Measurements from ENCODE around the gene RCOR3. TPM values are rescaled to one million over a fixed set of nuclear protein-coding genes. Genes with fewer than 3 reads are reported as not detected.

RCOR3 gene
- total RNA-seq, 4 donors from 2014 or later, result 40.4 to 57.1 (median 55.4) TPM

DNA sequence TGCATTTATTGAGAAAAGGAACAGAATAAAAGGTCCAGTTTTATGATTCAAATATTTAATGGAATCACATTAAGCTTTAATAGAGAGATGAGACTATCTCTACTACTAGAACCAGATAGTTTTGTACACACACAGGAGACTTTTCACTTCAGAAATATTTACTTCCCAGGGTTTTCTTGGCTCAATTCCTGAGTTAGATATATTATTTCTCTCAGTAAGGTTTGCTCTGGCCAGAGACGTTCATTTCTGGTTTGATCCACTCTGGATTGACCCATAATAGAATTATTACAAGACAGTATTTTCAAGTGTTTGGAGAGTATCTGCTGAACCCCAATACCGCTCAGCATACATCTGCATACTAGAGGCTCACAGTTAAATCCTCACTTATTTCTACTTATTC lies 1.3 kb upstream of the RCOR3 start:
- Histone ChIP-seq H3K27me3 (no peaks in the 10 kb centered on the region), H3K4me1 (peaks cover 0 to 24% (median 14%) of the 10 kb centered on the region in 4 donors), H3K27ac (peak overlapping the region; percentile 99 to 100 (median 100)), H3K4me3 (peak overlapping the region; percentile 74 to 98 (median 86)), H3K36me3 (no peaks in the 10 kb centered on the region), H3K9me3 (no peaks in the 10 kb centered on the region)
- 0 to 1% methylated on average over 2 of the region's 2 CpGs for WGBS, 2 donors
- no peak for DNase-seq (ENCODE audit: low spot score in 2 of 2)
- TF ChIP-seq, protein P1, sequence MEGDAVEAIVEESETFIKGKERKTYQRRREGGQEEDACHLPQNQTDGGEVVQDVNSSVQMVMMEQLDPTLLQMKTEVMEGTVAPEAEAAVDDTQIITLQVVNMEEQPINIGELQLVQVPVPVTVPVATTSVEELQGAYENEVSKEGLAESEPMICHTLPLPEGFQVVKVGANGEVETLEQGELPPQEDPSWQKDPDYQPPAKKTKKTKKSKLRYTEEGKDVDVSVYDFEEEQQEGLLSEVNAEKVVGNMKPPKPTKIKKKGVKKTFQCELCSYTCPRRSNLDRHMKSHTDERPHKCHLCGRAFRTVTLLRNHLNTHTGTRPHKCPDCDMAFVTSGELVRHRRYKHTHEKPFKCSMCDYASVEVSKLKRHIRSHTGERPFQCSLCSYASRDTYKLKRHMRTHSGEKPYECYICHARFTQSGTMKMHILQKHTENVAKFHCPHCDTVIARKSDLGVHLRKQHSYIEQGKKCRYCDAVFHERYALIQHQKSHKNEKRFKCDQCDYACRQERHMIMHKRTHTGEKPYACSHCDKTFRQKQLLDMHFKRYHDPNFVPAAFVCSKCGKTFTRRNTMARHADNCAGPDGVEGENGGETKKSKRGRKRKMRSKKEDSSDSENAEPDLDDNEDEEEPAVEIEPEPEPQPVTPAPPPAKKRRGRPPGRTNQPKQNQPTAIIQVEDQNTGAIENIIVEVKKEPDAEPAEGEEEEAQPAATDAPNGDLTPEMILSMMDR (IDR thresholded peaks at IDR 0.05), result no peak
- TF ChIP-seq EP300 (IDR thresholded peaks at IDR 0.05), result no peak
- TF ChIP-seq POLR2A (IDR thresholded peaks at IDR 0.05), result no peak

DNA sequence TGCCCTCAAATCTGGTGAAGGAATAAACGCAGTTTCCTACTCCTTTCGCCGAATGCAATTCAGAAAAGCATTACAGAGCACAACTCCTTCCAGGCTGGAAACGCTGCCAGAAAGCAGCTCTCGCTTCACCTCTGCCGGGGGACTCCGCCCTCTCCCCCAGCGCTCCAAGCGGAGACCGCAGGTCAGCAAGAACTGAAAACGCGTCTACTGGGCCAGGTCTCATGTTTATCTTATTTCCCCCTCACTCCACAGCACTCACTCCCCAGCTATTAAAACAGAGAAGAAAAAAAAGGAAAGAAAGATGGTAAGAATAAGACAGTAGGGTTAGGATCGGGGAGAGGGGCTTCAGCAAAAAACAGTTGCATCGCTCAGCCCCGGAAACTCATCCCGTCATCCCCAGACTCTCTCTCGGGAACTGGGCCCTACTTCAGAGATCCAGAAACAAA lies 833 bp upstream of the RCOR3 start:
- peaks cover 0 to 24% (median 14%) of the 10 kb centered on the region in 4 donors for H3K4me1 ChIP-seq
- H3K9me3 ChIP-seq, result no peaks in the 10 kb centered on the region
- TF ChIP-seq EP300 (IDR thresholded peaks at IDR 0.05) (no peak), POLR2A (IDR thresholded peaks at IDR 0.05) (no peak)
- TF ChIP-seq, protein P1 (IDR thresholded peaks at IDR 0.05), result no peak
- peaks cover 0 to 2% (median 0%) of the 10 kb centered on the region in 3 donors for H3K36me3 ChIP-seq
- H3K27me3 ChIP-seq, result no peaks in the 10 kb centered on the region
- peak overlapping the region; percentile 99 to 100 (median 100) for H3K27ac ChIP-seq
- DNase-seq (ENCODE audit: low spot score in 2 of 2), result peak; percentile 45 to 63
- H3K4me3 ChIP-seq, result peak overlapping the region; percentile 74 to 98 (median 86)
- WGBS, 2 donors, result 0% methylated on average over 17 of the region's 17 CpGs

DNA sequence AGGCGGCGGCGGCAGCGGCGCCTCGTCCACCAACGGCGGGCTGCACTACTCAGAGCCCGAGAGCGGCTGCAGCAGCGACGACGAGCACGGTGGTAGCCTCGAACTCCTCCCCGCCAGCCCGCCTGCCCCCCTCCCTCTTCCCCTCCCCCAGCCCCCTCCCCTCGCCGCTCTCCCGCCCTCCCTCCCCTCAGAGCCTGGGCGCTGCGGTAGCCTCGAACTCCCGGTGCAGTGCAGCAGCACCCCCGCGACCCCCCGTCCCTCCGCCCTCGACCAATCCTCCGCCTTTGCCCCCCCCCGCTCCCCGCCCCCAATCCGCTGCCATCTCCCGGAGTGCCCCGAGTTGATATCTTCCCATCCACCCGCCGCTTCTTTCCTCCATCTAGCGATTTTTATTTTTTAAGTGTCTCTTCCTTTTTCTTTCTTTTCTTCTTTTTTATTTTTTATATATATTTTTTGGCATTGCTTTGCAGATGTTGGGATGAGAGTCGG lies 516 bp downstream of the RCOR3 start:
- Histone ChIP-seq H3K4me1 (peaks cover 0 to 28% (median 14%) of the 10 kb centered on the region in 4 donors), H3K27ac (peak overlapping the region; percentile 99 to 100 (median 100)), H3K36me3 (peaks cover 0 to 16% (median 0%) of the 10 kb centered on the region in 3 donors), H3K9me3 (no peaks in the 10 kb centered on the region), H3K27me3 (no peaks in the 10 kb centered on the region), H3K4me3 (peak overlapping the region; percentile 74 to 98 (median 86))
- 0 to 1% methylated on average over 25 to 30 of the region's 39 CpGs for WGBS, 2 donors
- peak; percentile 19 to 26 for DNase-seq (ENCODE audit: low spot score in 2 of 2)
- TF ChIP-seq EP300 (IDR thresholded peaks at IDR 0.05) (no peak), POLR2A (IDR thresholded peaks at IDR 0.05) (no peak)
- TF ChIP-seq, protein P1 (IDR thresholded peaks at IDR 0.05), result no peak

DNA sequence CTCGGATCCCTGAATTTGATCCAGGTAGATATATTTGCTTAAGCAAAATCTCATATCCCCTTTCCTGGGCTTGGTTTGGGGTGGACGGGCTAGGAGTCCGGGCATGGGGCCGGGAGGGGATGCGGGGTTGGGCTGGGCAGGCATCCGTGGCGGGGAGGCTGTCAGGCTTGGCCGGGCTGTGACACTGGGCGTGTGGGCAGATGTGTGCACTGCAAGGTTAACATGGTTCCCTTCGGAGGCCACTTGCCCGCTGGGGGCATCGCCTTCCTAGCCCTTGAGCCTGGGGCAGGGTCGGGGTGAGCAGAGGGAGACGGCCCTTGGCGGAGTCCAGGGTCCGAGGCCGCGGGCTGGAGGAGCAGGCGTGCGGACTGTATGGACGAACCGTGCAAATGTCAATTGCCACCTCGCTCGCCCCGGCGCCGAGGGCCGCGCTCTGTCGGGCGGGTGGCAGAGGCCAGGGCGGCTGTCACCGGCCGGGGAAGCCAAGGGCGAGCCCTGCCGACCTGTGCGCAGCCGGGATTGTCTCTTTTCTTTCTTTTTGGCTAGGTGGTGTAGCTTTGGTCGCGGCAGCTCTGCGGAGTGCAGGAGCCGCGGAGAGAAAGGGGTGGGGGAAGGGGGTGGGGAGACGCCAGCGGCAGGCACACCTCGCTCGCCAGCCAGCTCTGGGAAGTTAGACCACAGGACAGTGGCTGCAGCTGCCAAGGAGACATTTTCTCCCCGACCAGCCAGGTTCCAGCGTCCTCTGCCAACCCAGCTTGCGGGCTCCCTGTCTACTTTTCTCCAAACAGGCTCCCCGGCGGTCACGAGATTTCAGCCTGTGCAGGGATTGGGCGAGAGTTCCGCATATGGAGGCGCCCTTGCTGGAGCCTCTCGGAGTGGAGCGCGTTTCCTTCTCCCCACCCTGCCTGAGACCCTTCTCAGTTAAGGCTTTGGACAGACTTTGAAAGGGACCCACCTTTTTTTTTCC lies 1.3 kb downstream of the RCOR3 start:
- DNase-seq (ENCODE audit: low spot score in 2 of 2), result peak; percentile 61 to 72
- no peaks in the 10 kb centered on the region for H3K27me3 ChIP-seq
- 0 to 1% methylated on average over 43 to 53 of the region's 59 CpGs for whole genome bisulfite sequencing, 2 donors
- peaks cover 0 to 28% (median 14%) of the 10 kb centered on the region in 4 donors for H3K4me1 ChIP-seq
- H3K4me3 ChIP-seq, result peak overlapping the region; percentile 74 to 98 (median 86)
- peak overlapping the region; percentile 99 to 100 (median 100) for H3K27ac ChIP-seq
- no peaks in the 10 kb centered on the region for H3K9me3 ChIP-seq
- peaks cover 0 to 19% (median 0%) of the 10 kb centered on the region in 3 donors for H3K36me3 ChIP-seq
- TF ChIP-seq POLR2A (IDR thresholded peaks at IDR 0.05), result peak in 1 of 2 donors; percentile 48
- TF ChIP-seq EP300 (IDR thresholded peaks at IDR 0.05), result peak in 1 of 2 donors; percentile 56
- TF ChIP-seq, protein P1 (IDR thresholded peaks at IDR 0.05), result no peak

All from tibial nerve (tissue), 4 donors.